ENCODE results near the gene MACF1. TPM values are rescaled to one million over a fixed set of nuclear protein-coding genes. Genes with fewer than 3 reads are reported as not detected.

The MACF1 gene
- total RNA-seq, 1 donor from 2014 or later: 694 TPM

- no peaks in the 10 kb centered on the region for H3K27me3 ChIP-seq (ENCODE audit: insufficient read depth, low read length)
- H3K27ac Mint-ChIP-seq (ENCODE audit: unreplicated experiment): no peak overlapping the region
- no peaks in the 10 kb centered on the region for H3K9me3 Mint-ChIP-seq (ENCODE audit: unreplicated experiment)
- peaks cover 6% of the 10 kb centered on the region for H3K4me1 Mint-ChIP-seq (ENCODE audit: low read depth, unreplicated experiment)
- no peak overlapping the region for H2AFZ ChIP-seq (ENCODE audit: low read depth, low read length)
- H3K9ac ChIP-seq (ENCODE audit: low read length): no peak overlapping the region
- H3K9me3 ChIP-seq (ENCODE audit: insufficient read depth, low read depth, low read length): no peaks in the 10 kb centered on the region
- H3K79me2 ChIP-seq (ENCODE audit: insufficient read depth, low read length): peaks cover 6% of the 10 kb centered on the region
- H3K27me3 Mint-ChIP-seq (ENCODE audit: low read depth, unreplicated experiment): no peaks in the 10 kb centered on the region
- H3K27ac ChIP-seq (ENCODE audit: low read depth, low read length): no peak overlapping the region
- peaks cover 45% of the 10 kb centered on the region for H3K36me3 Mint-ChIP-seq (ENCODE audit: low read depth, unreplicated experiment)
- peaks cover 86% of the 10 kb centered on the region for H3K36me3 ChIP-seq (ENCODE audit: insufficient read depth, low read length)
- peaks cover 14% of the 10 kb centered on the region for H4K20me1 ChIP-seq (ENCODE audit: insufficient read depth, low read length)
- no peak overlapping the region for H3K4me3 ChIP-seq (ENCODE audit: insufficient read depth, low read depth, low read length)
- FAIRE-seq (no peak), DNase-seq (ENCODE audit: low read depth) (no peak)
- no peak overlapping the region for H3K4me3 Mint-ChIP-seq (ENCODE audit: unreplicated experiment)
- TF ChIP-seq CTCF (IDR thresholded peaks at IDR 0.05; ENCODE audit: insufficient read depth, low read depth, low read length) (no peak), EZH2 (IDR thresholded peaks at IDR 0.05; ENCODE audit: insufficient read depth, low read length) (no peak)
- peaks cover 5% of the 10 kb centered on the region for H3K4me1 ChIP-seq (ENCODE audit: insufficient read depth, low read length)
- no peak overlapping the region for H3K4me2 ChIP-seq (ENCODE audit: low read length)
Measured at GRCh38 chr1:39452081-39452480, 247.6 kb downstream of the MACF1 start.

GRCh38 chr1:39452540-39452939, 248.0 kb downstream of the MACF1 start:
- TF ChIP-seq EZH2 (IDR thresholded peaks at IDR 0.05; ENCODE audit: insufficient read depth, low read length) (no peak), CTCF (IDR thresholded peaks at IDR 0.05; ENCODE audit: insufficient read depth, low read depth, low read length) (no peak)
- no peak overlapping the region for H2AFZ ChIP-seq (ENCODE audit: low read depth, low read length)
- DNase-seq (ENCODE audit: low read depth) (no peak), FAIRE-seq (no peak)
- Mint-ChIP-seq H3K4me1 (ENCODE audit: low read depth, unreplicated experiment) (peaks cover 6% of the 10 kb centered on the region), H3K36me3 (ENCODE audit: low read depth, unreplicated experiment) (peaks cover 45% of the 10 kb centered on the region), H3K9me3 (ENCODE audit: unreplicated experiment) (no peaks in the 10 kb centered on the region), H3K27me3 (ENCODE audit: low read depth, unreplicated experiment) (no peaks in the 10 kb centered on the region), H3K27ac (ENCODE audit: unreplicated experiment) (peak overlapping the region; percentile 58), H3K4me3 (ENCODE audit: unreplicated experiment) (no peak overlapping the region)
- peaks cover 5% of the 10 kb centered on the region for H3K4me1 ChIP-seq (ENCODE audit: insufficient read depth, low read length)
- H3K9ac ChIP-seq (ENCODE audit: low read length): no peak overlapping the region
- H3K4me2 ChIP-seq (ENCODE audit: low read length): no peak overlapping the region
- H4K20me1 ChIP-seq (ENCODE audit: insufficient read depth, low read length): peaks cover 18% of the 10 kb centered on the region
- no peaks in the 10 kb centered on the region for H3K27me3 ChIP-seq (ENCODE audit: insufficient read depth, low read length)
- H3K27ac ChIP-seq (ENCODE audit: low read depth, low read length): no peak overlapping the region
- H3K79me2 ChIP-seq (ENCODE audit: insufficient read depth, low read length): peaks cover 6% of the 10 kb centered on the region
- H3K9me3 ChIP-seq (ENCODE audit: insufficient read depth, low read depth, low read length): no peaks in the 10 kb centered on the region
- no peak overlapping the region for H3K4me3 ChIP-seq (ENCODE audit: insufficient read depth, low read depth, low read length)
- peaks cover 86% of the 10 kb centered on the region for H3K36me3 ChIP-seq (ENCODE audit: insufficient read depth, low read length)

- H3K27ac Mint-ChIP-seq (ENCODE audit: unreplicated experiment): peak overlapping the region; percentile 62
- peaks cover 6% of the 10 kb centered on the region for H3K79me2 ChIP-seq (ENCODE audit: insufficient read depth, low read length)
- H3K36me3 Mint-ChIP-seq (ENCODE audit: low read depth, unreplicated experiment): peaks cover 49% of the 10 kb centered on the region
- H3K9ac ChIP-seq (ENCODE audit: low read length): no peak overlapping the region
- peaks cover 85% of the 10 kb centered on the region for H3K36me3 ChIP-seq (ENCODE audit: insufficient read depth, low read length)
- no peak for TF ChIP-seq CTCF (IDR thresholded peaks at IDR 0.05; ENCODE audit: insufficient read depth, low read depth, low read length)
- no peak for TF ChIP-seq EZH2 (IDR thresholded peaks at IDR 0.05; ENCODE audit: insufficient read depth, low read length)
- H3K27ac ChIP-seq (ENCODE audit: low read depth, low read length): no peak overlapping the region
- H3K27me3 ChIP-seq (ENCODE audit: insufficient read depth, low read length): no peaks in the 10 kb centered on the region
- H3K4me3 Mint-ChIP-seq (ENCODE audit: unreplicated experiment): no peak overlapping the region
- H3K4me1 Mint-ChIP-seq (ENCODE audit: low read depth, unreplicated experiment): peaks cover 6% of the 10 kb centered on the region
- no peak for FAIRE-seq
- no peaks in the 10 kb centered on the region for H3K9me3 ChIP-seq (ENCODE audit: insufficient read depth, low read depth, low read length)
- no peak overlapping the region for H3K4me2 ChIP-seq (ENCODE audit: low read length)
- peaks cover 22% of the 10 kb centered on the region for H4K20me1 ChIP-seq (ENCODE audit: insufficient read depth, low read length)
- H3K4me1 ChIP-seq (ENCODE audit: insufficient read depth, low read length): peaks cover 5% of the 10 kb centered on the region
- no peaks in the 10 kb centered on the region for H3K9me3 Mint-ChIP-seq (ENCODE audit: unreplicated experiment)
- no peaks in the 10 kb centered on the region for H3K27me3 Mint-ChIP-seq (ENCODE audit: low read depth, unreplicated experiment)
- DNase-seq (ENCODE audit: low read depth): peak; percentile 71
- H2AFZ ChIP-seq (ENCODE audit: low read depth, low read length): no peak overlapping the region
- H3K4me3 ChIP-seq (ENCODE audit: insufficient read depth, low read depth, low read length): no peak overlapping the region
Measured at GRCh38 chr1:39453603-39454002, 249.1 kb downstream of the MACF1 start.
